KOPT-K1 (cell line): Measurements from ENCODE around the gene ACTG2.
"Not testable (repeated sequence)": the region's sequence is repeated elsewhere in the genome, so short reads cannot be mapped to it uniquely, and the experiment has no call there.

Source experiments
- H3K27ac ChIP-seq: fragments of 200-600 bp; sonication (generic); 2 replicates; pipeline ENCODE4 v1.5.1; 2016; ENCODE audit warnings: antibody characterized with exemption, mild to moderate bottlenecking, low read depth, low read length; ENCODE audit not compliant: poor library complexity, severe bottlenecking
- H3K36me3 ChIP-seq: fragments of 200-600 bp; sonication (generic); 2 replicates; pipeline ENCODE4 v1.5.1; 2017; ENCODE audit warnings: antibody characterized with exemption, mild to moderate bottlenecking, low read length, moderate library complexity; ENCODE audit not compliant: insufficient read depth
- H3K9me3 ChIP-seq: fragments of 200-600 bp; sonication (generic); 2 replicates; pipeline ENCODE4 v1.5.1; 2017; ENCODE audit warnings: antibody characterized with exemption, low read length, mild to moderate bottlenecking; ENCODE audit not compliant: insufficient read depth, poor library complexity, severe bottlenecking

Gene ACTG2

DNA sequence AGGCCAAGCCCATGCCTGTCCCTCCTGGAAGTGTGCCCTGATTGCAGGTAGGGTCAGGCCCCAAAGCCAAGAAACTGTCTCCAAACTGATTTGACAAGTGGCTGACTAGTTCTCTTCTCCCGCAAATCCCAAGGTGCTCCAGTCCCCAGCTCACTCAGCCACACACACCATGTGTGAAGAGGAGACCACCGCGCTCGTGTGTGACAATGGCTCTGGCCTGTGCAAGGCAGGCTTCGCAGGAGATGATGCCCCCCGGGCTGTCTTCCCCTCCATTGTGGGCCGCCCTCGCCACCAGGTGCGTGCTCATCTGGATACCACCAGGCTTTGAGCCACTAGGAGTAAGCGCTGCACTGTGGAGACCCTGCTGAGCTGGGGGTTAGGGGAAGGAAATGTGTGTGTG lies 8.3 kb downstream of the ACTG2 start:
- Histone ChIP-seq H3K27ac (no peak overlapping the region), H3K9me3 (no peaks in the 10 kb centered on the region), H3K36me3 (no peaks in the 10 kb centered on the region)

DNA sequence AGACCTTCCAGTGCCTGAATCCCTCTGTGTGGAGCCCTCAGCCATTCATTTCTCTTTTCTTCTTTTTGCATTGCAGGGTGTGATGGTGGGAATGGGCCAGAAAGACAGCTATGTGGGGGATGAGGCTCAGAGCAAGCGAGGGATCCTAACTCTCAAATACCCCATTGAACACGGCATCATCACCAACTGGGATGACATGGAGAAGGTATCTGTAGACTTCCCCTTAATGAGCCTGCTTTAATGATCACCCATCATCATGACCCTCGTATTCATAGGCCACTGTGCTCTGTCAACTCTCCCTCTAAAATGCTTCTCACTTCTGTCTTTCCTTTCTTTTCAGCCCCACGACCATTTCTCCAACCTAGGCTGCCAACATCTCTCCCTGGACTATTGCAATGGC lies 9.5 kb downstream of the ACTG2 start:
- Histone ChIP-seq H3K27ac (no peak overlapping the region), H3K36me3 (no peaks in the 10 kb centered on the region), H3K9me3 (no peaks in the 10 kb centered on the region)

DNA sequence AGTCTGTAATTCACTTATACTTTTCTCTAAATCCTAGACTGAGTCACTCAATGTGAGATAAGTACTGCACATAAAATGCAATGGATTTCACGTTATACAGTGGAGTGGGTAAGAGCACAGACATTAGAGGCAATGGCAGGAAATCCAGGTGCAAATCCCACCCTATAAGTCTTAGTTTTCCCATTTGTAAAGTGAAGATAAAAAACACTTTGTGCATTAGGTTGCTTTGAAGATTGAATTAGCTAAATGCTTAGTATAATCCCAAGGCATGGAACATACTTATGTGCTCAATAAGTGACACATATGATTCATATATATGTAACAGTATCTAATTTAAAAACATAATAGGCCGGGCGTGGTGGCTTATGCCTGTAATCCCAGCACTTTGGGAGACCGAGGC lies 10.5 kb downstream of the ACTG2 start:
- Histone ChIP-seq H3K36me3 (no peaks in the 10 kb centered on the region), H3K9me3 (no peaks in the 10 kb centered on the region), H3K27ac (no peak overlapping the region)

DNA sequence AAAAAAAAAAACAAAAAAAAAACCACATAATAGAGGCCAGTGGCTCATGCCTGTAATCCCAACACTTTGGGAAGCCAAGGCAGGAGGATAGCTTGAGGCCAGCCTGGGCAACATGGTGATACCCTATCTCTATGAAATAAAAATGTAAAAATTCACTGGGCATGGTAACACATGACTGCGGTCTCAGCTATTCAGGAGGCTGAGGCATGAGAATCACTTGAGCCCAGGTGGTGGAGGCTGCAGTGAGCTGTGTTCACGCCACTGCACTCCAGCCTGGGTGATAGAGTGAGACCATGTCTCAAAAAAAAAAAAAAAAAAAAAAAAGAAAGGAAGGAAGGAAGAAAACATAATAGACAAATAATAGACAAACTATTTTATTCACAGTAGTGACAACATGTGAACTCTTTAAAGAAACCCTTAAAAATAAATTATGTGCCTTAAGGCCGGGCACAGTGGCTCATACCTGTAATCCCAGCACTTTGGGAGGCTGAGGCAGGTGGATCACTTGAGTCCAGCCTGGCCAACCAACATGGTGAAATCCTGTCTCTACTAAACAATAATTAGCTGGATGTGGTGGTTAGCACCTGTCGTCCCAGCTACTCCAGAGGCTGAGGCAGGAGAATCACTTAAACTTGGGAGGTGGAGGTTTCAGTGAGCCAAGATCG lies 11.3 kb downstream of the ACTG2 start:
- H3K27ac ChIP-seq, H3K9me3 ChIP-seq, H3K36me3 ChIP-seq: not testable (repeated sequence)

DNA sequence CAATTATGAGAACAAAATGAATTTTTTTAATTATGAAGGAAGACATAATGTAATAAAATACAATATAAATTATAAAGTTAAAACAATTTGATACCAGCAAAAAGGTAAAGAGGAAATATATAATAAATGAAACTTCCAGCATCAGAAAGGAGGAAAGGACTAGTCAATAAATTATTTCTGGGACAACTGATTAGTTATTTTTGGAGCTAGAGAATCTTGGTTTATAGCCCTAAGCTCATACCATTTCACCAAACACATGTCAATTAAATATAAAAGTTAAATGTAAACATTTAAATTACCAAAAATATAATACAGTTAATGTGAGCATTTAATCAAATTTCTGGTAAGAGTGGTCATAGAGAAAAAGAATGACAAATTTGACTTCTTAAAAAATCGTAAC lies 12.1 kb downstream of the ACTG2 start:
- H3K27ac ChIP-seq = no peak overlapping the region
- H3K36me3 ChIP-seq = no peaks in the 10 kb centered on the region
- H3K9me3 ChIP-seq = no peaks in the 10 kb centered on the region

DNA sequence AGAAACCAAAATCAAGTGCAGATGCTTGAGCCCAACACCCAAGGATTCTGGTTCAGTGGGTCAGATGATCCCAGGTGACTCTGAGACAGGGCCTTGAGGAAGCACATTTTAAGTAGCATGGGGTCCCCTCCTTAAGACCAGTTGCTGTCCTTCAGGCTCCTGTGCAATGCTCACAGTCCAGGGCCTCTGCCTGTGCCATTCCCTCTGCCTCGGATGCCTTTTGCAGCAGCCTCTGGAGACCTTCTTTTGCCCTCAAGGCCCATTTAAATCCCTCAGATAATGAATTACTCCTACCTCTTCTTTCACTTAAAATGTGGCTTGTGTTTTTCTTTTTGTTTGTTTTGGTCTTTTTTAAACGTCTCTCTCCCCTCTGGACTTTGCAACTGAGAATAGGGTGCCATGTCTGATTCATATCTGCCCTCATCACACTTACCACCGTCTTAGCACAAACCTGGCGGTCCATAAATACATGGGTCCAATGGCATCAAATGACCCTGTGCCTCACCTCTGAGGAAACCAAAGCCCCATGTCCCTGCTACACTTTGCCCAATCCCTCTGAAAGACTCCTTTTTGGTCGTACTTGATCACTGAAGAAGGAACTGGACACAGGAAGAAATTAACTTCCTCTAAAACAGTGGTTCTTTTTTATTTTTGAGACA lies 14.2 kb downstream of the ACTG2 start:
- no peaks in the 10 kb centered on the region for H3K9me3 ChIP-seq
- no peaks in the 10 kb centered on the region for H3K36me3 ChIP-seq
- H3K27ac ChIP-seq = no peak overlapping the region

DNA sequence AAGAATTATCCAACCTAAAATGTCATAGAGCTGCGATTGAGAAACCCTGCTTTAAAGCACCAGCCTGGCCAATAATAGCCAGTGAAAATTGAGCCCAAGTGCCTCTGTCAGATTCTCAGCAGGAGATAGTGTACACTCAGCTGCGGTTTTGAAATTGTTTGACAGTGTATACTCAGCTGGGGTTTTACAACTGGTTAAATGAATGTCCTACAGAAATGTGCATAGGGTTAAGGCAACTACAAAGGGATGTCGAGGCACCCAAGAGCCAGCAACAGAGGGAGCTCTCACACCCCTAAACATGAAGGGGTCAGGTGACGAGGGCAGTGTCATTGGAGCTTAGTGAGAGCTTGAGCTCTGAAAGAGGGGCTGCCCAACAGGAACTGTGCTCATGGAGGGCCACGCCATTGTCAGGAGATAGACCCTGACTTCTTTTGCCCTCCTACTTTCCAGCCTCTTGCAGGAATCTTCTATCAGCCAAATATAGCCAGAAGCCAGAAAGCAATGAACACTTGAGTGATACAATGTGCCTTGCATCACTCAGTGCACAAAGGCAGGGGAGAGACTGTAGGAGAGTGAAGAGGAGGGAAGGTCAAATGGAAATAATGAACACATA lies 15.1 kb downstream of the ACTG2 start:
- Histone ChIP-seq H3K9me3 (no peaks in the 10 kb centered on the region), H3K36me3 (no peaks in the 10 kb centered on the region), H3K27ac (no peak overlapping the region)

DNA sequence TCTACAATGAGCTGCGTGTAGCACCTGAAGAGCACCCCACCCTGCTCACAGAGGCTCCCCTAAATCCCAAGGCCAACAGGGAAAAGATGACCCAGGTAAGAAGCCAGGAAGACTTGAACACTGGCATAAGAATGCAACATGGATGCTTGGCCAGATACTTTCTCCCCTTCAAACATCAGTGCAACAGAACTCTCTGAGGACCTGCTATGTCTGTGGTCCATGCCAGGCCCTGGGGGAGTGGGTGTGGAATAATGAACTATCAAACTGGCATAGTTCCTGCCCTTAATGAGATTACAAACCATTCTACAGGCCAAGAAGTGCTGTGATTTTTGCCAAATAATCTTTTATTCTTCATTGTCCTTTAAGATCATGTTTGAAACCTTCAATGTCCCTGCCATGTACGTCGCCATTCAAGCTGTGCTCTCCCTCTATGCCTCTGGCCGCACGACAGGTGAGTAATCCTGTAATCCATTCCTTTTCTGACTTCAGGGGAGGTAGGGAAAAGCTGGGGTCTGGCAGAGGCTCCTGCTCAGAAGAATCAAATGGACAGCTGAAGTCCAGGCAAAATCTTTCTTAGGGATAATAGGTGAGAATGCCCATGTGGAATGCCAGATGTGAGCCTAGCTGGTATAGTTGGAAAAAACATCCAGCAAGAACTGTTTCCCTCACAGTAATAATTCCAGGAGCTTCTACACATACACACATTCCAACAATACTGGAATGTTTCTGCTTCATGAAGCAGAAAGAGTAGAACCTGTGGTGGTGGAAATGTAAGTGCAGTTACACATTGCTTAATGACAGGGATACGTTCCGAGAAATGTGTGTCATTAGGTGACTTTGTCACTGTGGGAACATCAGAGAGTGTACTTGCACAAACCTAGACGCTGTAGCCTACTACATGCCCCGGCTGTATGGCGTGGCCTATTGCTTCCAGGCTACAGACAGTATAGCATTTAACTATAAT lies 16.2 kb downstream of the ACTG2 start:
- no peak overlapping the region for H3K27ac ChIP-seq
- H3K36me3 ChIP-seq = no peaks in the 10 kb centered on the region

DNA sequence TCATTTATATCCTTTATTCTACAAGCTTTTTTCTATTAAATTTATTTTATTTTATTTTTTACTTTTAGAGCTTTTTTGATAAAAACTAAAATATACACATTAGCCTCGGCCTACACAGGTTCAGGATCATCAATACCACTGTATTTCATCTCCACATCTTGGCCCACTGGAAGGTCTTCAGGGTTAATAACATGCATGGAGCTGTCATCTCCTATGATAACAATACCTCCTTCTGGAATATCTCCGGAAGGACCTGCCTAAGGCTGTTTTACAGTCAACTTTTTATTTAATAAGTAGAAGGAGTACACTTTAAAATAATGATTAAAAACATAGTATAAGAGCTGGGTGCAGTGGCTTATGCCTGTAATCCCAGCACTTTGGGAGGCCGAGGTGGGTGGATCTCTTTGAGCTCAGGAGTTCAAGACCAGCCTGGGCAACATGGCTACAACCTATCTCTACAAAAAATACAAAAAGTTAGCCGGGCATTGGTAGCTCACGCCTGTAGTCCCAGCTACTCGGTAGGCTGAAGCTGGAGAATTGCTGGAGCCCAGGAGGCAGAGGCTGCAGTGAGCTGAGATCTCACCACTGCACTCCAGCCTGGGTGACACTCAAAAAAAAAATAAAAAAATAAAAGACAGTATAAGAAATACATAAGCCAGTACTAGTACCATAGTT lies 18.2 kb downstream of the ACTG2 start:
- Histone ChIP-seq H3K36me3 (no peaks in the 10 kb centered on the region), H3K9me3 (no peaks in the 10 kb centered on the region), H3K27ac (no peak overlapping the region)

More for the DNA sequence above, 16.2 kb downstream of the ACTG2 start:
- no peaks in the 10 kb centered on the region for H3K9me3 ChIP-seq

DNA sequence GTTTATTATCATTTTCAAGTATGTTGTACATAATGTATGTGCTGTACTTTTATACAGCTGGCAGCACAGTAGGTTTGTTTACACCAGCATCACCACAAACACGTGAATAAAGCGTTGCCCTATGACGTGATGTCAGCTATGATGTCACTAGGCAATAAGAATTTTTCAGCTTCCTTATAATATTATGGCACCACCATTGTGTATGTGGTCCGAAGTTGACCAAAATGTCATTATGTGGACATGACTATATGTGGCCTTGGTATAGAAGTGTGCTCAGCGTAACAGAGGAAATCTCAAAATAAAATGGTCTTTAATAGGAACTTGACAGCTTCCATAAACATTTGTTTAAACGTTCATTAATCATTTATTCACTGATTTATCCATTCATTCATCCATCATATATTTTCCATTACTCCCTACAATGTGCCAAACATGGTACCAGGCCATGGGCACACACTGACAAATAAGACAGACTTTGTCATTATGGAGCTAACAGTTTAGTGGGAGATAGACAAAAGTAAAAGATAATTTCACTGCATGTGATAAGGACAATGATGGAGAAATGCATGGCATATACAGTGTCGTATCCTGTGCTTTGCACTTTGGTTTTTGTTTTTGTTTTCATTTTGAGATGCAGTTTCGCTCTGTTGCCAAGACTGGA lies 18.9 kb downstream of the ACTG2 start:
- Histone ChIP-seq H3K36me3 (no peaks in the 10 kb centered on the region), H3K9me3 (no peaks in the 10 kb centered on the region), H3K27ac (no peak overlapping the region)

DNA sequence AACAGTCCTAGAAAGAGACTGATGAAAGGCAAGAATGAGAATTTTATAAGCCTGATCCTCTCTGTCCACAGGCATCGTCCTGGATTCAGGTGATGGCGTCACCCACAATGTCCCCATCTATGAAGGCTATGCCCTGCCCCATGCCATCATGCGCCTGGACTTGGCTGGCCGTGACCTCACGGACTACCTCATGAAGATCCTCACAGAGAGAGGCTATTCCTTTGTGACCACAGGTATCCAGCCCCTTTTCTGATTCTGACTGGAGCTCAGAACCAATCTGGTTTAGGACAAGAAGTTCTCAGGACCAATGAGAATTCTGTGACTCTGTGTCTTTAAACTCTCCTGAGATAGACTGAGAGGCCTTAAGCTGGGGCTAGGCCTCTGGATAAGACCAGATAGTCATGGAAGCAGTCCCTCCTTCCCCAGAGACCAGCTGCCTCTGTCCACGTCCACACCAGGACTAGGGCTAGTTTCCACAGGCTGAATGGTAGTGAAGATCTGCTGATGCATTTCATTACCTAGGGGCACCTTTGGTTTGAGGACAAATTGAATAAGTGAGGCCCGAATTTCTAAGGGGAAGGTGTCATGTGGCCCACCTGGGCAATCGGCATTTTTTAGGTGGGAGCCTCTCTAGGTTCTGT lies 20.7 kb downstream of the ACTG2 start:
- Histone ChIP-seq H3K9me3 (no peaks in the 10 kb centered on the region), H3K27ac (no peak overlapping the region), H3K36me3 (no peaks in the 10 kb centered on the region)

DNA sequence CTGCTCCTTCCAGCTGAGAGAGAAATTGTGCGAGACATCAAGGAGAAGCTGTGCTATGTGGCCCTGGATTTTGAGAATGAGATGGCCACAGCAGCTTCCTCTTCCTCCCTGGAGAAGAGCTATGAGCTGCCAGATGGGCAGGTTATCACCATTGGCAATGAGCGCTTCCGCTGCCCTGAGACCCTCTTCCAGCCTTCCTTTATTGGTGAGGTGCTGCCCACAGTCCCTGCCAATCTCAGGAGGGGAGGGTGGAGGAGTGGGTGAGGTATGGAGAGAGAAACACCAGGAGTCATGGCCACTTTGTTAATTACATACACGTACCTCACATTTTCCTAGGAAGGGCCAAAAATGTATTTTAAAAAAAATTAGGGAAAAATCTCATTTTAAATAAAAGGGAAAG lies 21.9 kb downstream of the ACTG2 start:
- Histone ChIP-seq H3K9me3 (no peaks in the 10 kb centered on the region), H3K36me3 (no peaks in the 10 kb centered on the region), H3K27ac (no peak overlapping the region)

DNA sequence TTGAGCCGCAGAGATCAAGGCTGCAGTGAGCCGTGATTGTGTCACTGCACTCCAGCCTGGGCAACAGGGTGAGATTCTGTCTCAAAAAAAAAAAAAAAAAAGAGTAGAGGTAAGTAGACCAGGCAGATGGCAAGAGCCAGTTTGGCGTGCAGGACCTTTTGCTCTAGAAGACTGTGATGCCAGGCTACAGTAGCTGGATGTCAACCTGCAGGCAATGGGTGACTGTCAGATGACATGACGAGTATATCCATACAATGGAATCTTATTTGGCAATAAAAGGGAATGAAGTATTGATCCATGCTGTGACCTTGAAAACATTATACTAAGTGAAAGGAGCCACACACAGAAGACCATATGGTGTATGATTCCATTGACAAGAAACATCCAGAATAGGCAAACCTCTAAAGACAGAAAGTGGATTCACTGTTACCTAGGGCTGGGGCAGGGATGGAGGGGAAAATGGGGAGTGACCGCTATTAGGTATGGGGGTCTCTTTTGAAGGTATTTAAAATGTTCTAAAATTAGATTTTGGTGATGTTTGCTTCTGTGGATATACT lies 22.7 kb downstream of the ACTG2 start:
- H3K9me3 ChIP-seq = no peaks in the 10 kb centered on the region
- no peak overlapping the region for H3K27ac ChIP-seq
- no peaks in the 10 kb centered on the region for H3K36me3 ChIP-seq

DNA sequence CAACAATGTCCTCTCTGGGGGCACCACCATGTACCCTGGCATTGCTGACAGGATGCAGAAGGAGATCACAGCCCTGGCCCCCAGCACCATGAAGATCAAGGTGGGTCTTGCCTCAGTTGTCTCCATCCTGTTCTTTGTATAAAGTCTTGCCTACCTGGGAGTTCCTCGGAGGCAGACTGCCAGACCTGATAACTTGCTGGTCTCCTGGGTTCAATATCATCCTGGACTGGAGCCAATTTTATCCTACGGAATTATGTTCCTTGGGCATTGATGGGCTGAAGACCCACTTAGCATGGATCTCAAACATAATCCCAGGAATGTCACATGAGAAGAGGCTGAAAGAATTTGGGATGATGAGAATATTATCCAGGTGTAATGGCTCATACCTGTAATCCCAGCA lies 23.9 kb downstream of the ACTG2 start:
- H3K27ac ChIP-seq = no peak overlapping the region

More for the DNA sequence above, 23.9 kb downstream of the ACTG2 start:
- H3K9me3 ChIP-seq = no peaks in the 10 kb centered on the region
- no peaks in the 10 kb centered on the region for H3K36me3 ChIP-seq
